ENCODE results near the gene CIC.

DNA sequence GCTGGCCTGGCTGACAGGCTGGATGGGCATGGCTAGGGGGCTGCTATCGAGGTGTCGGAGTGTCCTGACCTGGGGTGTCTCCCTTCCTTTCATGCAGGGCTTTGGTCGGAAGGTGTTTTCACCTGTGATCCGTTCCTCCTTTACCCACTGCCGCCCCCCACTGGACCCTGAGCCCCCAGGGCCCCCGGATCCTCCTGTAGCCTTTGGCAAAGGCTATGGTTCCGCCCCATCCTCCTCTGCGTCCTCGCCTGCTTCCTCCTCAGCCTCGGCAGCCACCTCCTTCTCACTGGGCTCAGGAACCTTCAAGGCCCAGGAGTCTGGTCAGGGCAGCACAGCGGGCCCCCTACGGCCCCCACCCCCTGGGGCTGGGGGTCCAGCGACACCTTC lies 21.1 kb downstream of the CIC start:
- TF ChIP-seq, protein P1, sequence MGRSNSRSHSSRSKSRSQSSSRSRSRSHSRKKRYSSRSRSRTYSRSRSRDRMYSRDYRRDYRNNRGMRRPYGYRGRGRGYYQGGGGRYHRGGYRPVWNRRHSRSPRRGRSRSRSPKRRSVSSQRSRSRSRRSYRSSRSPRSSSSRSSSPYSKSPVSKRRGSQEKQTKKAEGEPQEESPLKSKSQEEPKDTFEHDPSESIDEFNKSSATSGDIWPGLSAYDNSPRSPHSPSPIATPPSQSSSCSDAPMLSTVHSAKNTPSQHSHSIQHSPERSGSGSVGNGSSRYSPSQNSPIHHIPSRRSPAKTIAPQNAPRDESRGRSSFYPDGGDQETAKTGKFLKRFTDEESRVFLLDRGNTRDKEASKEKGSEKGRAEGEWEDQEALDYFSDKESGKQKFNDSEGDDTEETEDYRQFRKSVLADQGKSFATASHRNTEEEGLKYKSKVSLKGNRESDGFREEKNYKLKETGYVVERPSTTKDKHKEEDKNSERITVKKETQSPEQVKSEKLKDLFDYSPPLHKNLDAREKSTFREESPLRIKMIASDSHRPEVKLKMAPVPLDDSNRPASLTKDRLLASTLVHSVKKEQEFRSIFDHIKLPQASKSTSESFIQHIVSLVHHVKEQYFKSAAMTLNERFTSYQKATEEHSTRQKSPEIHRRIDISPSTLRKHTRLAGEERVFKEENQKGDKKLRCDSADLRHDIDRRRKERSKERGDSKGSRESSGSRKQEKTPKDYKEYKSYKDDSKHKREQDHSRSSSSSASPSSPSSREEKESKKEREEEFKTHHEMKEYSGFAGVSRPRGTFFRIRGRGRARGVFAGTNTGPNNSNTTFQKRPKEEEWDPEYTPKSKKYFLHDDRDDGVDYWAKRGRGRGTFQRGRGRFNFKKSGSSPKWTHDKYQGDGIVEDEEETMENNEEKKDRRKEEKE (IDR thresholded peaks at IDR 0.05): no peak
- TF ChIP-seq HDAC6 (IDR thresholded peaks at IDR 0.05; ENCODE audit: unreplicated experiment): no peak
- TF ChIP-seq, protein P2, sequence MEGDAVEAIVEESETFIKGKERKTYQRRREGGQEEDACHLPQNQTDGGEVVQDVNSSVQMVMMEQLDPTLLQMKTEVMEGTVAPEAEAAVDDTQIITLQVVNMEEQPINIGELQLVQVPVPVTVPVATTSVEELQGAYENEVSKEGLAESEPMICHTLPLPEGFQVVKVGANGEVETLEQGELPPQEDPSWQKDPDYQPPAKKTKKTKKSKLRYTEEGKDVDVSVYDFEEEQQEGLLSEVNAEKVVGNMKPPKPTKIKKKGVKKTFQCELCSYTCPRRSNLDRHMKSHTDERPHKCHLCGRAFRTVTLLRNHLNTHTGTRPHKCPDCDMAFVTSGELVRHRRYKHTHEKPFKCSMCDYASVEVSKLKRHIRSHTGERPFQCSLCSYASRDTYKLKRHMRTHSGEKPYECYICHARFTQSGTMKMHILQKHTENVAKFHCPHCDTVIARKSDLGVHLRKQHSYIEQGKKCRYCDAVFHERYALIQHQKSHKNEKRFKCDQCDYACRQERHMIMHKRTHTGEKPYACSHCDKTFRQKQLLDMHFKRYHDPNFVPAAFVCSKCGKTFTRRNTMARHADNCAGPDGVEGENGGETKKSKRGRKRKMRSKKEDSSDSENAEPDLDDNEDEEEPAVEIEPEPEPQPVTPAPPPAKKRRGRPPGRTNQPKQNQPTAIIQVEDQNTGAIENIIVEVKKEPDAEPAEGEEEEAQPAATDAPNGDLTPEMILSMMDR (IDR thresholded peaks at IDR 0.05 in 2 of 3, conservative IDR thresholded peaks at IDR 0.05 in 1 of 3; ENCODE audit: control insufficient read depth in 2 of 3, extremely low read depth in 1 of 3, insufficient read depth in 1 of 3, low read depth in 3 of 3, low read length in 3 of 3): no peak
- no peak for TF ChIP-seq NFYB (IDR thresholded peaks at IDR 0.05; ENCODE audit: insufficient read depth, low read depth, low read length)
- TF ChIP-seq, protein P3, sequence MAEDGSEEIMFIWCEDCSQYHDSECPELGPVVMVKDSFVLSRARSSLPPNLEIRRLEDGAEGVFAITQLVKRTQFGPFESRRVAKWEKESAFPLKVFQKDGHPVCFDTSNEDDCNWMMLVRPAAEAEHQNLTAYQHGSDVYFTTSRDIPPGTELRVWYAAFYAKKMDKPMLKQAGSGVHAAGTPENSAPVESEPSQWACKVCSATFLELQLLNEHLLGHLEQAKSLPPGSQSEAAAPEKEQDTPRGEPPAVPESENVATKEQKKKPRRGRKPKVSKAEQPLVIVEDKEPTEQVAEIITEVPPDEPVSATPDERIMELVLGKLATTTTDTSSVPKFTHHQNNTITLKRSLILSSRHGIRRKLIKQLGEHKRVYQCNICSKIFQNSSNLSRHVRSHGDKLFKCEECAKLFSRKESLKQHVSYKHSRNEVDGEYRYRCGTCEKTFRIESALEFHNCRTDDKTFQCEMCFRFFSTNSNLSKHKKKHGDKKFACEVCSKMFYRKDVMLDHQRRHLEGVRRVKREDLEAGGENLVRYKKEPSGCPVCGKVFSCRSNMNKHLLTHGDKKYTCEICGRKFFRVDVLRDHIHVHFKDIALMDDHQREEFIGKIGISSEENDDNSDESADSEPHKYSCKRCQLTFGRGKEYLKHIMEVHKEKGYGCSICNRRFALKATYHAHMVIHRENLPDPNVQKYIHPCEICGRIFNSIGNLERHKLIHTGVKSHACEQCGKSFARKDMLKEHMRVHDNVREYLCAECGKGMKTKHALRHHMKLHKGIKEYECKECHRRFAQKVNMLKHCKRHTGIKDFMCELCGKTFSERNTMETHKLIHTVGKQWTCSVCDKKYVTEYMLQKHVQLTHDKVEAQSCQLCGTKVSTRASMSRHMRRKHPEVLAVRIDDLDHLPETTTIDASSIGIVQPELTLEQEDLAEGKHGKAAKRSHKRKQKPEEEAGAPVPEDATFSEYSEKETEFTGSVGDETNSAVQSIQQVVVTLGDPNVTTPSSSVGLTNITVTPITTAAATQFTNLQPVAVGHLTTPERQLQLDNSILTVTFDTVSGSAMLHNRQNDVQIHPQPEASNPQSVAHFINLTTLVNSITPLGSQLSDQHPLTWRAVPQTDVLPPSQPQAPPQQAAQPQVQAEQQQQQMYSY (CRISPR knock-in tag; IDR thresholded peaks at IDR 0.05): no peak
- TF ChIP-seq RAD21 (IDR thresholded peaks at IDR 0.05; ENCODE audit: insufficient read depth, low read depth, low read length): no peak
- TF ChIP-seq, protein P4, sequence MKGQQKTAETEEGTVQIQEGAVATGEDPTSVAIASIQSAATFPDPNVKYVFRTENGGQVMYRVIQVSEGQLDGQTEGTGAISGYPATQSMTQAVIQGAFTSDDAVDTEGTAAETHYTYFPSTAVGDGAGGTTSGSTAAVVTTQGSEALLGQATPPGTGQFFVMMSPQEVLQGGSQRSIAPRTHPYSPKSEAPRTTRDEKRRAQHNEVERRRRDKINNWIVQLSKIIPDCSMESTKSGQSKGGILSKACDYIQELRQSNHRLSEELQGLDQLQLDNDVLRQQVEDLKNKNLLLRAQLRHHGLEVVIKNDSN (IDR thresholded peaks at IDR 0.05; ENCODE audit: borderline replicate concordance, extremely low read length, insufficient read depth, low read depth, low read length): no peak

Measured in GM12878 (cell line).